H9 (cell line): Measurements from ENCODE around the gene MYH7. TPM values are rescaled to one million over a fixed set of nuclear protein-coding genes. Genes with fewer than 3 reads are reported as not detected.
A peak's percentile ranks its signal among the peaks of the same experiment; 100 is the strongest.

Source experiments
- DNase-seq: peaks from one replicate; pipeline ENCODE4 v3.0.0-alpha.2; 2017
- H2AFZ ChIP-seq: one replicate; pipeline ENCODE4 v1.6.1; 2013; ENCODE audit warnings: mild to moderate bottlenecking, low read length, control low read depth, moderate library complexity
- H2AK5ac ChIP-seq: 2 replicates; pipeline ENCODE4 v1.6.1; 2013; ENCODE audit warnings: low read length, control low read depth, mixed read lengths; ENCODE audit not compliant: insufficient read length
- H2BK120ac ChIP-seq: one replicate; pipeline ENCODE4 v1.6.1; 2013; ENCODE audit warnings: low read depth, mild to moderate bottlenecking, low read length, control low read depth, inconsistent platforms; ENCODE audit not compliant: poor library complexity, severe bottlenecking
- H2BK12ac ChIP-seq: 2 replicates; pipeline ENCODE4 v1.6.1; 2013; ENCODE audit warnings: low read length, control low read depth, mixed read lengths, low read depth; ENCODE audit not compliant: insufficient read length
- H2BK15ac ChIP-seq: 2 replicates; pipeline ENCODE4 v1.6.1; 2013; ENCODE audit warnings: low read depth, low read length, control low read depth
- H2BK20ac ChIP-seq: one replicate; pipeline ENCODE4 v1.6.1; 2013; ENCODE audit warnings: low read depth, mild to moderate bottlenecking, low read length, control low read depth, inconsistent platforms; ENCODE audit not compliant: poor library complexity, severe bottlenecking
- H2BK5ac ChIP-seq: 2 replicates; pipeline ENCODE4 v1.6.1; 2013; ENCODE audit warnings: low read length, control low read depth, mixed read lengths; ENCODE audit not compliant: insufficient read length
- H3K14ac ChIP-seq: 2 replicates; pipeline ENCODE4 v1.6.1; 2013; ENCODE audit warnings: low read length, control low read depth; ENCODE audit not compliant: insufficient read depth
- H3K18ac ChIP-seq: 2 replicates; pipeline ENCODE4 v1.6.1; 2013; ENCODE audit warnings: low read depth, mild to moderate bottlenecking, mixed read lengths, low read length, control low read depth; ENCODE audit not compliant: insufficient read length
- H3K23ac ChIP-seq: 2 replicates; pipeline ENCODE4 v1.6.1; 2013; ENCODE audit warnings: low read length, control low read depth, mixed read lengths, low read depth; ENCODE audit not compliant: insufficient read length
- H3K23me2 ChIP-seq: 2 replicates; pipeline ENCODE4 v1.6.1; 2013; ENCODE audit warnings: low read depth, mild to moderate bottlenecking, mixed read lengths, low read length, control low read depth; ENCODE audit not compliant: insufficient read length, poor library complexity, severe bottlenecking
- H3K27ac ChIP-seq: 2 replicates; pipeline ENCODE4 v1.5.1; 2013; ENCODE audit warnings: low read length, control low read depth, mixed read lengths, low read depth; ENCODE audit not compliant: insufficient read length
- H3K27me3 ChIP-seq: 2 replicates; pipeline ENCODE4 v1.6.1; 2013; ENCODE audit warnings: low read length, control low read depth, inconsistent platforms; ENCODE audit not compliant: insufficient read depth
- H3K4ac ChIP-seq: 2 replicates; pipeline ENCODE4 v1.6.1; 2013; ENCODE audit warnings: low read depth, mild to moderate bottlenecking, control low read depth, inconsistent platforms, low read length, moderate library complexity
- H3K4me1 ChIP-seq: 2 replicates; pipeline ENCODE4 v1.6.1; 2013; ENCODE audit warnings: low read length, control low read depth, inconsistent platforms; ENCODE audit not compliant: insufficient read depth
- H3K4me2 ChIP-seq: 2 replicates; pipeline ENCODE4 v1.6.1; 2013; ENCODE audit warnings: low read length, control low read depth, mixed read lengths; ENCODE audit not compliant: insufficient read length, insufficient read depth
- H3K56ac ChIP-seq: 2 replicates; pipeline ENCODE4 v1.6.1; 2013; ENCODE audit warnings: low read depth, mild to moderate bottlenecking, mixed read lengths, low read length, control low read depth; ENCODE audit not compliant: insufficient read length
- H3K79me1 ChIP-seq: 2 replicates; pipeline ENCODE4 v1.6.1; 2013; ENCODE audit warnings: low read depth, mild to moderate bottlenecking, moderate library complexity, low read length, control low read depth, inconsistent platforms; ENCODE audit not compliant: insufficient read depth, poor library complexity, severe bottlenecking
- H3K79me2 ChIP-seq: 2 replicates; pipeline ENCODE4 v1.6.1; 2013; ENCODE audit warnings: low read length, control low read depth, inconsistent platforms; ENCODE audit not compliant: insufficient read depth
- H3K9ac ChIP-seq: 2 replicates; pipeline ENCODE4 v1.6.1; 2013; ENCODE audit warnings: low read length, control low read depth, mixed read lengths; ENCODE audit not compliant: insufficient read length; ENCODE audit errors: extremely low read depth
- H3K9me3 ChIP-seq: one replicate; pipeline ENCODE4 v1.6.1; 2013; ENCODE audit warnings: low read depth, low read length, inconsistent platforms; ENCODE audit not compliant: control insufficient read depth
- H3T11ph ChIP-seq: one replicate; pipeline ENCODE4 v1.6.1; 2013; ENCODE audit warnings: mild to moderate bottlenecking, low read length, control low read depth, inconsistent platforms
- H4K20me1 ChIP-seq: one replicate; pipeline ENCODE4 v1.6.1; 2013; ENCODE audit not compliant: control insufficient read depth, insufficient read length, insufficient read depth
- H4K5ac ChIP-seq: 2 replicates; pipeline ENCODE4 v1.6.1; 2013; ENCODE audit warnings: low read depth, mild to moderate bottlenecking, mixed read lengths, low read length, control low read depth; ENCODE audit not compliant: insufficient read length
- H4K8ac ChIP-seq: replicated peaks from 2 replicates; pipeline ENCODE4 v1.6.1; 2013; ENCODE audit warnings: low read length, control low read depth, mixed read lengths, low read depth; ENCODE audit not compliant: insufficient read length
- H4K91ac ChIP-seq: 2 replicates; pipeline ENCODE4 v1.6.1; 2013; ENCODE audit warnings: low read depth, mild to moderate bottlenecking, moderate library complexity, mixed read lengths, low read length, control low read depth; ENCODE audit not compliant: insufficient read length
- H3K27ac Mint-ChIP-seq, 3 experiments: 2 replicates in 2 of 3; 3 replicates in 1 of 3; pipeline ENCODE4 v1.8.0; 2020 to 2021; ENCODE audit warnings: mixed read lengths in 3 of 3, mild to moderate bottlenecking in 1 of 3, moderate library complexity in 1 of 3
- H3K27me3 Mint-ChIP-seq: 2 replicates; pipeline ENCODE4 v1.8.0; 2021; ENCODE audit warnings: low read depth, mild to moderate bottlenecking, moderate library complexity, mixed read lengths
- H3K36me3 Mint-ChIP-seq, 3 experiments: 2 replicates in 2 of 3; 3 replicates in 1 of 3; pipeline ENCODE4 v1.8.0; 2020 to 2021; ENCODE audit warnings: low read depth in 3 of 3, mixed read lengths in 3 of 3; ENCODE audit not compliant: insufficient read depth in 1 of 3
- H3K4me1 Mint-ChIP-seq, 2 experiments: 2 replicates each; pipeline ENCODE4 v1.8.0; 2020; ENCODE audit warnings: mixed read lengths in 2 of 2
- H3K4me3 Mint-ChIP-seq, 2 experiments: 2 replicates in 1 of 2; 3 replicates in 1 of 2; pipeline ENCODE4 v1.8.0; 2020 to 2021; ENCODE audit warnings: mild to moderate bottlenecking in 2 of 2, mixed read lengths in 2 of 2, moderate library complexity in 1 of 2
- H3K9me3 Mint-ChIP-seq, 2 experiments: 2 replicates in 1 of 2; 3 replicates in 1 of 2; pipeline ENCODE4 v1.8.0; 2020; ENCODE audit warnings: mild to moderate bottlenecking in 2 of 2, mixed read lengths in 2 of 2, moderate library complexity in 1 of 2
- CTCF ChIP-seq: fragments of 200-600 bp; sonication (generic); conservative IDR thresholded peaks from 3 replicates; pipeline ENCODE4 v1.8.0; 2021; ENCODE audit warnings: antibody characterized with exemption, mild to moderate bottlenecking
- WGBS: extraction: QIAGEN DNeasy Blood & Tissue Kit; methylation state at CpG from one replicate; pipeline ENCODE4 v1.1.7; 2013; ENCODE audit warnings: missing lambda C conversion rate, low lambda C conversion rate, mixed read lengths; ENCODE audit not compliant: insufficient read length; ENCODE audit errors: extremely low coverage; 5-methylcytosine and 5-hydroxymethylcytosine counted together
- total RNA-seq: library from RNA; stranded (reverse); gene quantifications from 2 replicates; pipeline ENCODE4 v1.2.1, GENCODE V29; 2021

The MYH7 gene
- total RNA-seq, 1 experiment from 2014 or later, result not detected

- H3K4me2 ChIP-seq, result no peak overlapping the region
- no peak overlapping the region for H4K5ac ChIP-seq
- H3K9ac ChIP-seq, result no peak overlapping the region
- H3K23ac ChIP-seq, result no peak overlapping the region
- no peak overlapping the region for H3K18ac ChIP-seq
- Mint-ChIP-seq H3K27ac (no peak overlapping the region), H3K4me1 (peaks cover 9 to 22% of the 10 kb centered on the region in 2 experiments), H3K27me3 (peaks cover 69% of the 10 kb centered on the region), H3K36me3 (no peaks in the 10 kb centered on the region; a peak in 1 of 7 replicates), H3K4me3 (no peak overlapping the region), H3K9me3 (no peaks in the 10 kb centered on the region)
- no CpG with 5 or more reads among the region's 16 CpGs for WGBS
- H3K4me1 ChIP-seq, result no peaks in the 10 kb centered on the region
- H4K8ac ChIP-seq, result no peak overlapping the region
- no peak overlapping the region for H3K4ac ChIP-seq
- peak; percentile 2; the same call in 1 of the 3 replicates for TF ChIP-seq CTCF
- no peaks in the 10 kb centered on the region; the same call in 1 of the 2 replicates for H3K27me3 ChIP-seq
- no peak overlapping the region for H4K91ac ChIP-seq
- no peak overlapping the region for H2BK120ac ChIP-seq
- H2AK5ac ChIP-seq, result no peak overlapping the region
- H2AFZ ChIP-seq, result no peak overlapping the region
- no peaks in the 10 kb centered on the region for H3K23me2 ChIP-seq
- H3K79me2 ChIP-seq, result no peaks in the 10 kb centered on the region
- no peaks in the 10 kb centered on the region for H4K20me1 ChIP-seq
- H3K79me1 ChIP-seq, result no peaks in the 10 kb centered on the region
- H3K9me3 ChIP-seq, result no peaks in the 10 kb centered on the region
- H3K14ac ChIP-seq, result no peak overlapping the region
- no peak overlapping the region for H2BK15ac ChIP-seq
- no peak overlapping the region for H2BK5ac ChIP-seq
- H3T11ph ChIP-seq, result no peak overlapping the region
- no peak overlapping the region for H2BK12ac ChIP-seq
- no peak overlapping the region for H3K27ac ChIP-seq
- DNase-seq, result no peak
- H3K56ac ChIP-seq, result no peak overlapping the region
- H2BK20ac ChIP-seq, result no peak overlapping the region
Observed at GRCh38 chr14:23380197-23380914, 55.1 kb downstream of the MYH7 start.
